Body of pancreas (tissue), 4 donors: Measurements from ENCODE around the gene TOP2A.

Source experiments
- CTCF ChIP-seq, 7 experiments: fragments of 450-650 bp in 4 of 7; fragments of 200-600 bp in 3 of 7; sonication (generic) in 3 of 7; IDR thresholded peaks; one replicate each; pipeline ENCODE4 v1.5.1; 2016 to 2019; ENCODE audit warnings: antibody characterized with exemption in 7 of 7
- POLR2A ChIP-seq, 3 donors: fragments of 450-650 bp; IDR thresholded peaks; one replicate each; pipeline ENCODE4 v1.6.1; 2016; ENCODE audit warnings: antibody characterized with exemption in 3 of 3, mild to moderate bottlenecking in 2 of 3

- TF ChIP-seq POLR2A (IDR thresholded peaks at IDR 0.05) (no peak), CTCF (IDR thresholded peaks at IDR 0.05) (no peak)
Observed at GRCh38 chr17:40352237-40352778, 65.4 kb downstream of the TOP2A start.
